ENCODE results near the gene TTBK2. TPM values are rescaled to one million over a fixed set of nuclear protein-coding genes. Genes with fewer than 3 reads are reported as not detected.

Gene TTBK2
- total RNA-seq, 1 donor from 2014 or later: 32.4 TPM

- H3K4me3 Mint-ChIP-seq: no peak overlapping the region
- TF ChIP-seq EZH2 (IDR thresholded peaks at IDR 0.05): no peak
- H4K20me1 ChIP-seq (ENCODE audit: low read depth): no peaks in the 10 kb centered on the region
- H3K27ac Mint-ChIP-seq: no peak overlapping the region
- no peak overlapping the region for H2AFZ ChIP-seq (replicated peaks)
- no peak overlapping the region for H3K4me3 ChIP-seq
- H3K9me3 ChIP-seq (ENCODE audit: low read depth): no peaks in the 10 kb centered on the region
- H3K27me3 ChIP-seq: no peaks in the 10 kb centered on the region
- H3K79me2 ChIP-seq (ENCODE audit: low read depth): no peaks in the 10 kb centered on the region
- H3K36me3 ChIP-seq: no peaks in the 10 kb centered on the region
- H3K4me2 ChIP-seq: no peak overlapping the region
- peaks cover 6% of the 10 kb centered on the region for H3K36me3 Mint-ChIP-seq
- H3K9ac ChIP-seq: no peak overlapping the region
- no peaks in the 10 kb centered on the region for H3F3A ChIP-seq (ENCODE audit: low read depth)
- H3K4me1 ChIP-seq: no peaks in the 10 kb centered on the region
- no peak for DNase-seq (ENCODE audit: low spot score)
- no peak overlapping the region for H3K27ac ChIP-seq
- no peaks in the 10 kb centered on the region for H3K27me3 Mint-ChIP-seq (ENCODE audit: insufficient read depth, low read depth)
- no peaks in the 10 kb centered on the region for H3K4me1 Mint-ChIP-seq
- no peaks in the 10 kb centered on the region for H3K9me3 Mint-ChIP-seq
Measured at GRCh38 chr15:42716125-42716524, 204.5 kb downstream of the TTBK2 start.

- no peaks in the 10 kb centered on the region for H3K27me3 ChIP-seq
- Mint-ChIP-seq H3K27ac (no peak overlapping the region), H3K4me1 (no peaks in the 10 kb centered on the region), H3K36me3 (peaks cover 1% of the 10 kb centered on the region), H3K9me3 (no peaks in the 10 kb centered on the region), H3K27me3 (ENCODE audit: insufficient read depth, low read depth) (no peaks in the 10 kb centered on the region), H3K4me3 (no peak overlapping the region)
- TF ChIP-seq CTCF (IDR thresholded peaks at IDR 0.05) (no peak), EZH2 (IDR thresholded peaks at IDR 0.05) (no peak), EZH2phosphoT487 (IDR thresholded peaks at IDR 0.05) (no peak)
- no peaks in the 10 kb centered on the region for H3F3A ChIP-seq (ENCODE audit: low read depth)
- no peak overlapping the region for H3K27ac ChIP-seq
- H3K9me3 ChIP-seq (ENCODE audit: low read depth): no peaks in the 10 kb centered on the region
- no peak overlapping the region for H3K9ac ChIP-seq
- H4K20me1 ChIP-seq (ENCODE audit: low read depth): no peaks in the 10 kb centered on the region
- no peak for DNase-seq (ENCODE audit: low spot score)
- H3K79me2 ChIP-seq (ENCODE audit: low read depth): no peaks in the 10 kb centered on the region
- no peak overlapping the region for H3K4me2 ChIP-seq
- no peak overlapping the region for H3K4me3 ChIP-seq
- H3K4me1 ChIP-seq: no peaks in the 10 kb centered on the region
- H3K36me3 ChIP-seq: no peaks in the 10 kb centered on the region
- no peak overlapping the region for H2AFZ ChIP-seq (replicated peaks)
Measured at GRCh38 chr15:42712584-42712983, 208.0 kb downstream of the TTBK2 start.

DNA sequence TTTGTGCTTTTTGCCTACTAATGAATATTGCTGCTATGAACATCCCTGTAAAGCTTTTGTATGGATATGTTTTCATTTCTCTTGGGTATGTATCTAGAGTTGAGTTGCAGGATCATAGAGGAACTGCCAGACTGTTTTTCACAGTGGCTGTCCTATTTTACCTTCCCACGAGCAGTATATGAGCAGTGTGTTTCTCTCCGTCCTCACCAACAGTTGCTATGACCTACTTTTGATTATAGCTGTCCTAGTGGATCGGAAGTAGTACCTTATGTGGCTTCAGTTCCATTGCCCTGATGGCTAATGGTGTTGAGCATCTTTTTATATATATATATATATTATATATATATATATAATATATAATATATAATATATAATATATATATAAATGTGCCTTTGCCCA is 208.8 kb downstream of the TTBK2 start:
- no peak for DNase-seq (ENCODE audit: low spot score)
- Histone ChIP-seq H3K9ac (no peak overlapping the region), H3K79me2 (ENCODE audit: low read depth) (no peaks in the 10 kb centered on the region), H3K27me3 (no peaks in the 10 kb centered on the region), H3F3A (ENCODE audit: low read depth) (no peaks in the 10 kb centered on the region), H3K27ac (no peak overlapping the region), H3K4me3 (no peak overlapping the region), H3K4me1 (no peaks in the 10 kb centered on the region), H4K20me1 (ENCODE audit: low read depth) (no peaks in the 10 kb centered on the region), H2AFZ (replicated peaks) (no peak overlapping the region), H3K4me2 (no peak overlapping the region), H3K36me3 (no peaks in the 10 kb centered on the region), H3K9me3 (ENCODE audit: low read depth) (no peaks in the 10 kb centered on the region)
- Mint-ChIP-seq H3K27me3 (ENCODE audit: insufficient read depth, low read depth) (no peaks in the 10 kb centered on the region), H3K4me1 (no peaks in the 10 kb centered on the region), H3K36me3 (peaks cover 4% of the 10 kb centered on the region), H3K4me3 (no peak overlapping the region), H3K9me3 (no peaks in the 10 kb centered on the region), H3K27ac (no peak overlapping the region)
- TF ChIP-seq EZH2 (IDR thresholded peaks at IDR 0.05) (no peak), EZH2phosphoT487 (IDR thresholded peaks at IDR 0.05) (no peak), CTCF (IDR thresholded peaks at IDR 0.05) (no peak)

GRCh38 chr15:42710662-42711061 is 209.9 kb downstream of the TTBK2 start:
- Histone ChIP-seq H3K9ac (no peak overlapping the region), H3K4me1 (no peaks in the 10 kb centered on the region), H3K27me3 (no peaks in the 10 kb centered on the region), H3K79me2 (ENCODE audit: low read depth) (no peaks in the 10 kb centered on the region), H2AFZ (replicated peaks) (no peak overlapping the region), H3K27ac (no peak overlapping the region), H3K36me3 (no peaks in the 10 kb centered on the region), H3F3A (ENCODE audit: low read depth) (no peaks in the 10 kb centered on the region), H3K4me3 (no peak overlapping the region), H4K20me1 (ENCODE audit: low read depth) (no peaks in the 10 kb centered on the region), H3K9me3 (ENCODE audit: low read depth) (no peaks in the 10 kb centered on the region), H3K4me2 (no peak overlapping the region)
- no peak overlapping the region for H3K27ac Mint-ChIP-seq
- DNase-seq (ENCODE audit: low spot score): no peak
- peaks cover 4% of the 10 kb centered on the region for H3K36me3 Mint-ChIP-seq
- no peak overlapping the region for H3K4me3 Mint-ChIP-seq
- H3K9me3 Mint-ChIP-seq: no peaks in the 10 kb centered on the region
- H3K4me1 Mint-ChIP-seq: no peaks in the 10 kb centered on the region
- TF ChIP-seq EZH2phosphoT487 (IDR thresholded peaks at IDR 0.05) (no peak), CTCF (IDR thresholded peaks at IDR 0.05) (no peak), EZH2 (IDR thresholded peaks at IDR 0.05) (no peak)
- peaks cover 3% of the 10 kb centered on the region for H3K27me3 Mint-ChIP-seq (ENCODE audit: insufficient read depth, low read depth)

Data from neural progenitor cell (in vitro differentiated cells).